Heart right ventricle (tissue), 16 donors: ENCODE results near the gene ACSF3. TPM values are rescaled to one million over a fixed set of nuclear protein-coding genes. Genes with fewer than 3 reads are reported as not detected.

Source experiments
- ATAC-seq, 8 donors: fragments of 200-7000 bp; cut with Tn5 transposase; one replicate each; pipeline ENCODE4 v1.9.1; 2020; ENCODE audit warnings: mild to moderate bottlenecking in 8 of 8, moderate library complexity in 8 of 8, moderate number of reproducible peaks in 1 of 8
- DNase-seq, 2 donors: peaks; one replicate each; pipeline ENCODE4 v3.0.0-alpha.2; 2020
- H3K27ac ChIP-seq, 10 donors: fragments of 200-600 bp; sonication (generic) in 2 of 10; one replicate each; pipeline versions ENCODE4 v1.5.0 to v1.8.0; 2020 to 2022; ENCODE audit warnings: mild to moderate bottlenecking in 3 of 10
- H3K27me3 ChIP-seq, 7 donors: fragments of 200-600 bp; one replicate each; pipeline ENCODE4 v1.8.0; 2021 to 2022; ENCODE audit warnings: mild to moderate bottlenecking in 2 of 7
- H3K36me3 ChIP-seq, 9 donors: fragments of 200-600 bp; sonication (generic) in 1 of 9; one replicate each; pipeline versions ENCODE4 v1.5.0 to v1.8.0; 2020 to 2022; ENCODE audit warnings: mild to moderate bottlenecking in 2 of 9
- H3K4me1 ChIP-seq, 9 donors: fragments of 200-600 bp; sonication (generic) in 1 of 9; one replicate each; pipeline versions ENCODE4 v1.5.0 to v1.8.0; 2020 to 2022; ENCODE audit warnings: mild to moderate bottlenecking in 4 of 9
- H3K4me3 ChIP-seq, 10 donors: fragments of 200-600 bp; sonication (generic) in 2 of 10; one replicate each; pipeline versions ENCODE4 v1.5.0 to v1.8.0; 2020 to 2022; ENCODE audit warnings: mild to moderate bottlenecking in 7 of 10, moderate library complexity in 2 of 10
- H3K9me3 ChIP-seq, 11 donors: fragments of 200-600 bp in 10 of 11; sonication (generic) in 2 of 11; one replicate each; pipeline versions ENCODE4 v1.5.0 to v1.8.0; 2013 to 2022; ENCODE audit warnings: mild to moderate bottlenecking in 2 of 11, control low read depth in 1 of 11, moderate library complexity in 1 of 11
- CTCF ChIP-seq, 9 donors: fragments of 200-600 bp; sonication (generic) in 2 of 9; IDR thresholded peaks; one replicate each; pipeline versions ENCODE4 v1.5.0 to v1.8.0; 2021 to 2022; ENCODE audit warnings: antibody characterized with exemption in 9 of 9, mild to moderate bottlenecking in 5 of 9, moderate library complexity in 1 of 9
- WGBS, 2 donors: extraction: QIAGEN DNeasy Blood & Tissue Kit; methylation state at CpG; one replicate each; pipeline ENCODE4 v1.1.7; 2013; ENCODE audit warnings: inconsistent platforms in 1 of 2; 5-methylcytosine and 5-hydroxymethylcytosine counted together
- intact Hi-C, 10 donors: fragments of 100-400 bp; cut with DNase I; formaldehyde crosslinking; loops; one replicate each; pipeline versions ENCODE4 v1.11.1 to v1.14.2; 2022
- polyA plus RNA-seq, 2 donors: library from polyadenylated mRNA; stranded (reverse); fragments of 200-250 nt; gene quantifications; one replicate each; pipeline ENCODE4 v1.2.3, GENCODE V29; 2013
- total RNA-seq, 10 donors: library from RNA; stranded (reverse); fragmentation: NEBNext Ultra II Directional in 3 of 10; extraction: Animal tissue kit (Norgen Biotek cat#: 25700) in 3 of 10; gene quantifications; one replicate each; pipeline versions ENCODE4 v1.2.1 to v1.2.4, GENCODE V29; 2021 to 2023
- donor health status: Arrhythmogenic right ventricular cardiomyopathy.
- donor health status: ischemic (EF 13 %, LVEDD 7.1; RV severe dilation, severe dysfunction).
- donor health status: healthy with polysubstance abuse.
- donor health status: DM: no; HTN: yes; CAD: no.
- donor health status: DM: no; HTN: no; CAD: no.
- donor health status: ischemic (EF 25% LVEDD 6.9; RV normal size, moderate dysfunction).
- donor health status: ischemic (EF 25% LVEDD 5.7; RV mildly dilated, moderate dysfunction).
- donor health status: healthy.
- donor health status: DM: yes; HTN: yes; CAD: no.
- donor health status: Ischemic cardiomyopathy.
- donor health status: ischemic (EF 35%, LVEDD 5.7; RV mildly dilated, moderate dysfunction).
- donor health status: nonischemic (EF 11% LVEDD 7.7; RV severe dilation, severe dysfunction).
- donor health status: DM: yes; HTN: yes; CAD: no.
- donor health status: PGD.
- donor health status: ischemic (EF 29% LVEDD 5.4; RV normal size, mild dysfunction).
- donor health status: nonischemic (EF 23%, LVEDD 6.1; RV moderate dilation, normal function).

ACSF3 gene
- total and polyA plus RNA-seq, 12 donors = 11.0 to 36.9 (median 17.8) TPM

GRCh38 chr16:89045881-89046280 lies 47.8 kb upstream of the ACSF3 start:
- Histone ChIP-seq H3K4me1 (no peaks in the 10 kb centered on the region), H3K36me3 (no peaks in the 10 kb centered on the region), H3K27me3 (peaks cover 6 to 95% (median 78%) of the 10 kb centered on the region in 7 donors), H3K27ac (no peak overlapping the region), H3K4me3 (no peak overlapping the region), H3K9me3 (no peaks in the 10 kb centered on the region)
- no peak for TF ChIP-seq CTCF (IDR thresholded peaks at IDR 0.05)
- 88 to 93% methylated on average over 4 of the region's 4 CpGs for WGBS, 2 donors
- intact Hi-C loops = no loop called here
- no peak for ATAC-seq
- DNase-seq = no peak

DNA sequence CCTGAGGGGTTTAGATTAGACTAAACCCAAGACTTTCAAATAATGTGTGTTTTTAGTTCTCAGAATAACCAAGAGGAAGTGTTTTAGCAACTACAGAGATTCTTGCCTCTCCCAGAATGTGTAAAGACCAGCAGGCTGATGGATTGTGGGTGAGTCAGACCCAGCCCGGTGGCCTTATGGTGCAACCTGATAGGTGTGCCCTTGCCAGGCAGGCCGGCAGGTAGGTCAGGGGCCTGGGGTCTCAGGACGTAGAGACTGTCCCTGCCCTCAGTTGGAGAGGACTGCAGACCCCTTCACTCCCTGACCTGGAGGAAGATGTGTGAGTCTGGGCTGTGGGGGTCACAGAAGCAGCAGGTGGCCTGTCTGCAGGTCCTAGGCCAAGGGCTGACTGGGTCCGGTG lies 47.2 kb upstream of the ACSF3 start:
- ATAC-seq = no peak
- Histone ChIP-seq H3K36me3 (no peaks in the 10 kb centered on the region), H3K27ac (no peak overlapping the region), H3K4me1 (no peaks in the 10 kb centered on the region), H3K4me3 (no peak overlapping the region), H3K27me3 (peaks cover 6 to 95% (median 78%) of the 10 kb centered on the region in 7 donors), H3K9me3 (no peaks in the 10 kb centered on the region)
- DNase-seq = no peak
- 85 to 90% methylated on average over 4 of the region's 4 CpGs for WGBS, 2 donors
- TF ChIP-seq CTCF (IDR thresholded peaks at IDR 0.05) = no peak
- intact Hi-C loops = no loop called here

- Histone ChIP-seq H3K36me3 (no peaks in the 10 kb centered on the region), H3K4me1 (no peaks in the 10 kb centered on the region), H3K4me3 (no peak overlapping the region), H3K9me3 (no peaks in the 10 kb centered on the region), H3K27ac (no peak overlapping the region), H3K27me3 (peaks cover 6 to 97% (median 86%) of the 10 kb centered on the region in 7 donors)
- no peak for ATAC-seq
- intact Hi-C loops = no loop called here
- peak in 1 of 2 donors; percentile 3 for DNase-seq
- WGBS, 2 donors = 68 to 69% methylated on average over 27 of the region's 27 CpGs
- no peak for TF ChIP-seq CTCF (IDR thresholded peaks at IDR 0.05)
Observed at GRCh38 chr16:89047331-89048089, 46.1 kb upstream of the ACSF3 start.

- H3K27me3 ChIP-seq = peaks cover 6 to 96% (median 86%) of the 10 kb centered on the region in 7 donors
- intact Hi-C loops = no loop called here
- no peak for TF ChIP-seq CTCF (IDR thresholded peaks at IDR 0.05)
- no peaks in the 10 kb centered on the region for H3K9me3 ChIP-seq
- DNase-seq (peak in 1 of 2 donors; percentile 4), ATAC-seq (no peak)
- no peaks in the 10 kb centered on the region for H3K4me1 ChIP-seq
- H3K27ac ChIP-seq = no peak overlapping the region
- WGBS, 2 donors = 25 to 38% methylated on average over 38 of the region's 38 CpGs
- no peaks in the 10 kb centered on the region for H3K36me3 ChIP-seq
- H3K4me3 ChIP-seq = no peak overlapping the region
Observed at GRCh38 chr16:89048090-89048725, 45.4 kb upstream of the ACSF3 start.
